Limb (tissue), 2 donors: ENCODE results near the gene ACAA2.
"Not testable (repeated sequence)": the region's sequence is repeated elsewhere in the genome, so short reads cannot be mapped to it uniquely, and the experiment has no call there.

Source experiments
- DNase-seq, 2 donors: peaks; one replicate each; pipeline ENCODE4 v3.0.0-alpha.2; 2016; ENCODE audit errors: extremely low spot score in 2 of 2

The ACAA2 gene

DNA sequence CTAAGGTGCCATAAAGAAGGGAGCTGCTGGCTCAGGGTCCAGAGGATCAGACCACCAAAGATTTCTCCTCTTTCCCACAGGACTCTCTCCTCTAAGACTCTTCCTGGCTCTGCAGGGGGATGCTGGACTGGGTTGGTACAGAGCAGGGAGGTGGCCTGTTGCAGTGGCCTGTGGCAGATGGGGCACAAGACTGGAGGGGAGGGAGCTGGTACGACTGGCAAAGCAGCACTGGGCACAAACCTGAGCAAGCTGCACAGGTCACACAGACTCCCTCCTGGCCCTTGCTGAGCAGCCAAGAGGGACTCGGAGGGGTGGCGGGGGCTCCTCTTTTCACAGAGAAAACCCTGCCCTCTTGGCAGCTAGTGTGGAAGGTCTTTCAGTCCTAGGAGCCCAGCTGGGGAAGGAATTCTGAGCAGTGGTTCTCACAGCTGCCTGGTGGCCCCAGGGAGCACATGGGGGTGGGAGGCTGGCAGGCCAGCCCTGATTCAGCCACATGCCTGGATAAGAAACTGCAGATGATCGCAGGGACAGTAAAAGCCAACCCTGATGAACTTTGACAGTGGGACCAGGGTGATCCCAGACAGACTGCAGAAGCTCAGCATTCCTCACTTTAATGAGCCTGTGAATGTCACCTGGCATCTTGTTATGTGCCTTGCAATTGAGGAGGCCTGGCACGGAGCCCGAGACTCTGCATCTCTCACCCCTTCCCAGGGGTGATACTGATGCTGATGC lies 32.5 kb upstream of the ACAA2 start:
- peak in 1 of 2 donors; percentile 19 for DNase-seq

DNA sequence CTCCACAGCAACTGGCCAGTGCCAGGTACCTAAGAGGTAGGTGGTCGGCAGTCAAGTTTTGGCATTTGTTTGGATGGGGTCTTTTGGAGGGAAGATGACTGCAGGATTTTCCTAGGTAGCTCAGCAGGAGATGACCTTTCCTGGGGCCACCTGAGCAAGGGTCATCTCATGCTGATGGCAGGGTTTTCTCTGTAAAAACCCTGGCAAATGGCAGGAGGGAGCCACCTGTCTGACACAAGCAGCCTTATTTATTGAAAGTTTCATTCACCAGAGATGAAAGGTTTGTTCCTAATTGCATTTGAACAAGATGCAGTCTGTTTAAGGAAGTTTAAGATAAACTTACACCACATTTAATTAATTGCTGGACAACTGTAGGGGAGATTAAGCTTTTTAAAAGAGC lies 31.6 kb upstream of the ACAA2 start:
- DNase-seq: no peak

DNA sequence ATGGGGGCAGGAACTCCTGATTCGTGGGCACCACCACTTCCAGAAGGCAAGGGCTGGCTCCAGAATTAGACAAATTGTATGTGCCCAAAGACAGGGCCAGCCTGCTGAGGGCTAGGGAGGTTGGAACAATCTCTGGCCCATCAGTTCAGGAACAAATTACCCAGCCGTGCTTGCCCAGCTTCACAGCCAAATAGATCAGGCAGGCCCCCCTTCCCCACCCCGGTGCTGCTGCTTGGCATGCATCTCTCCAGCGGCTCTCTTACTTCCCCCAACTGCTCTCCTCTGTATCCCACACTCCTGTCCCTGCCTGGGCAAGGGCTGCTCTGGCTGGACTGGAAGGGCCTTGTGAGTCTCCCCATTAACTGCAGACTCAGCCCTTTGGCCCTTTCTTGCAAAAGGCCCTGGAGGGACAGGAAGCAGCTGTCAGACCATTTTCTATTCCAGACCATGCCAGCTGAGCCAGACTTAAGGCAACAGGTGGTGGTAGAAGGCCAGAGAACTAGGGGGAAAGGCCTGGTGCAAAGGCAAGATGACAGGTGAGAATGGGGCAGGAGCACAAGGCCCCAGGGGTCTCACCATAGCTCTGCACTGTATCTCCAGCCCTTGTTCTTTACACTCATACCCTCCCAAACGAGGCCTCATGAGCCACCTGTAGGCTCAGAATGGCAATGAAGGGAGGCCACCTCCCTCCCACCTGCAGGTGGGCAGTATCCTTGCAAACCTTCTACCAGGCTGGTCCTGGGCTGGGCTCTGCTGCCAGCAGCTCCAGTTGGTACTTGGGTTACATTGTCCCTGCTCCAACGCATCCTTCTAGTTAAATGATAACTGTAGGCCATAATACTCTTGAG lies 30.7 kb upstream of the ACAA2 start:
- DNase-seq: peak in 1 of 2 donors; percentile 15

DNA sequence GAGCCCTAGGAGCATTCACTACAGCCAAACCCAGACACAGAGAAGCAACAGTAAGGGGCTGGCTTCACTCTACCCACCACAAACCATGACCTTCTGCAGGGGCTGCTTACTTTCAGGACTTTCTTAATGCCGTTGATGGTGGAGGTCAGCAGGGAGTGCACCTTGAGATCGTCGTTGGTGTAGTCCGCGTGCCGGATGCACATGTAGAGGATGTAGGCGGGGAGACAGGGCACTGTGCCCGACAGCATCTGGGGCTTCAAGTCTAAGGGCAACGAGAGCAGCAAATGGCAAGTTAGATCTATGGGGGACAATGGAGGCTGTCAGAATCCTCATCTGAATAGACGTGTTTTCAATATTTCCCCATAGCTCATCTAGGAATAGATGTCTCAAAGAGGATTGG lies 29.8 kb upstream of the ACAA2 start:
- no peak for DNase-seq

DNA sequence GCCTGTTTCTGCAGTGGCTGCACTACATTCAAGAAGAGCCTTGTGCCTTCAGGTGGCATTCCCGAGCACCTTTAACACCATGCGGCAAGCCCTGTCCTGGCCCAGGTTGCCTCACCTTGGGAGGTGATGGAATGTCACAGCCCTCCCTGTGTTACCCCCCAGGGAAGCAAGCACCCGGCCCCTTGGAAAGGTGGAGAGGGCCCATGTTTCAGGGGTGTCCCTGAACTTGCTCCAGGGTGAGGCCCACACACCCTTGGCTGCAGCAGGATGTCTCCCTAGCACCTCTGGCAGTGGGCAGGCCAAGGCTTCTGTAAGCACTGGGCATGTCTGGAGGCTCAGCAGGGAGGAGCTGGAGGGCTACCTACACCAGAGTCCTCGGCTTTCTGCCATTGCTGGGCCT lies 29.3 kb upstream of the ACAA2 start:
- DNase-seq: no peak

DNA sequence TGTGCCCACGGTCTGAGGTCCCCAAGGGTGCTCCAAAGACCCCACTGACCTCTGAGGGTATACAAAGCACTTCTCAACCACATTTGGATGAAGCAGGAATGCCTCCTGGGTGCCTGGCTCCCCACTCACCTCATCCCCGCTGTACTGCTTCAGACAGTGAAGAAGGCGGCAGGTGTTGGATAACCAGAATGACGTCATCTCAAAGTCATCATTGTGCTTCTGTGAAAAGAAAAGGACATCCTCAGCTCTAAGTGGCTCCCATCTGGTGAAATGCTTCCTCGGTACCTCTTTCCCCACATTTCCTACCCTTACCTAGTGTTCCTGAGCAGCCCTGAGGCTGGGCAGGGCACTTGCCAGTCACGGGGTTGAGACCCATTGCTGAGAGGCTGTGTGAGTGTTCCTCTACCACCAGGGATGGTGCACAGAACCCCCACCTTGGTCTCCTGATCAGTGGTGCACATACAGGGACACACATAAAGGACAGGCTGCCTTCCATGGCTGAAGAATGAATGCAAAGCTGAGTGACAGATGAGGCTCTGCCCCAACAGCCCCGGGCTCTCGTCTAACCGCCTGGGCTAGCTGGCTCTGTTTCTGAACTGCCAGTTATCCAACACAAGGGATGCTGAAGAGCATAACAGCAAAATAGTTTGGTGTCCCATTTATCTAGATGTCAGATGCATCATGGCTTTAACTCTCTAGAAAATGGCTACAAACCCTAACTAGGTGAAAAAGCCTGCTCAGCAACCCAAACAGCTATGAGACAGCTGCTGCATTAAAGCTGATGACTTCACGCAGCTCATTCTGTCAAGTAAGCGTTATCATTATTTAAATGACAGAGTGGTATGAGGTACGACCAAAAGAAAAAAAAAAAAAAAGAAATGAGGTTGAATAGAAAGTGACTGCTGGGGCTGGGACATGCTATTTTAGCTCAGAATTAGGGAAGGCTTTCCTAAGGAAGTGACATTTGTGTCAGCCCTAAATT lies 28.2 kb upstream of the ACAA2 start:
- DNase-seq: no peak

DNA sequence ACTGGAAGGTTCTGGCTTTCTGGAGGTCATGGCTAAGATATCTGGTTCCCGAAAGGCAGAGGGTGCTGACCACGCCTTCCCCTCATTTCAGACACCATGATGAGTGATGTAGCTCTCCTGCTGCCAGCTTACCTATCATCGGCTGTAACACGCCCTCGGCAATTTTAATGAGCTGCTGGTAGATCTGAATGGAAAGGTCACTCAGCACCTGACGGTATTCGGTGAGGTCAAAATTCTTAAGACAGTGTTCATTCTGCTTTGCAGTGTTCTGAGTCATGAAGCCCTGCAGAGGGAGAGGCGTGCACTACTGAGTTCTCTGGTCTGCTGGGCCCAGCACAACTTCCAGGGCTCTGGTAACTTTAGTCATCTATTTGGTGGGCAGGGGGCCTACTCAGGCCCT lies 25.7 kb upstream of the ACAA2 start:
- no peak for DNase-seq

DNA sequence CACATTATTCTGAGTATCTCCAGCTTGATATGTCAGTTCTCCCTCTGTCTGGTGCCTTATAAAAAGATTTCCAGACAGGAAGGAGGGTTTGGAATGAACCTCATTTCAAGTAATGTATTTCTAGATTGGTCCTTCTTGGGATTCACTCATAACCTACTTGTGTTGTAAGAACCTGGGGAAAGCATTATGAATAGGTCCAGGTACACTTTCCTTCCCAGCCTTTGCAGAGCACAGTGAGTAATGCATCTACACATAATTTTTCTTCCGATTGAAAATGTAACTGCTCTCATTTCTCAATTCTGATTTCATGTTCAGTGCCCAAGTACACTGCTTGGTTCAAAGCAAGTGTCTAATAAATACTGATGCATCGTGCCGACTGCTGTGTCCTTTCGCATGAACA lies 25.0 kb upstream of the ACAA2 start:
- DNase-seq: no peak

DNA sequence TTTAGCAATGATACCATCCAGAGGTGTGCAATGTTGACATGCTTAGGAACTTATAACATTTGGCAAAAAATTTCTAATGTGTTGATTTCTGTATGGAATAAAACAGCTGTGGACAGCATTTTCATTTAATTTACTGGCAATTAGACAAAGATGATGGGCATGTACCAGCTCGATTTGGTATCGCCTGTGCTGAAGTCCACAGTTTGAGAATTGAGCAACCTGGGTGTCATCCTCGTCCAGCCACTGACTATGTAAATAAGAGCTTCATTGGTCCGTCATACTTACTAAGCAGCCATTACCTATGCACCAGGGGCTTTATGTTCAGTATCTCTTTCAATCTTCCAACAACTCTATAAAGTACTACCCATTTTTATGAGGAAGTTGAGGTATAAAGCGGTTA lies 24.6 kb upstream of the ACAA2 start:
- DNase-seq: no peak

DNA sequence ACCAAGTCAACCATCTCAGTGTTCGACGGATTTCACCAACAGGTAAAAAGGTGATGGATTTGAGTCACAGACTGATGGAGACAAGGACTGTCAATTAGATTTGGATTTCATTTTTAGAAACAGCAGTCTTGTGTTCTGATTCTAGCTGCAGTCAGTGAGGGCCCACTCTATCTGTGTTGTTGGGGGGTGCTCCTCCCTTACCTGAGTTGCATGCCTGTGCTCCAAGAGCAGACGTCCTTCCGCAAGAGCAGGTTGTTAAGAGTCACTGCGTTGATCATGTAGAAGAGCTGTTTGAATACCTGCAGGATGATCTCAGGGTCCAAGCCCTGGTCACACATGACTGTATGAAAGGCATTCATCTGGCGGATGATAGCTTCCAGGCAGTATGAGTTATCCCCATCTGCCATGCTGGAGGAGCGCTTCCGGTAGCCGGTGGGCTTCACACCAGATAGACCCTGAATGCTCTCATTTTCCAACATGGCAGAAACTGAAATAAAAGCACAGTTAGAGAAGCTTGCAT lies 24.0 kb upstream of the ACAA2 start:
- not testable (repeated sequence) for DNase-seq

DNA sequence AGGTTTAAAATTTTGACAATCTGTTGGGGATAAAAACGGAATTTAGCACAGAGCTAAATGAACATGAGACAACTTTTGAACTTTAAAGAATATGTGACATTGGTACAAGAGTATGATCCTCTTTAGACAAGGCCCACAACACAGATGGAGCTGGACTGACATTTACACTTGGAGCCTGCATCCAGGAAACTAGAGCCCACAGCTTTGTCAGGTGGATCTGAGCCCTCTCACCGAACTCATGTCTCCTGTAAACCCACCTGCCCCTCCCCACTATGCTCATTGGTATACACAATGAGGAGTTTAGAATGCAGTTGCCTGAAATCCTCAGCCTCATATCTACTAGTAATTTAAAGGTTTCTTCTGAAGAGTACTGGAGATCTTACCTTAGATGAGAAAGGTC lies 22.1 kb upstream of the ACAA2 start:
- DNase-seq: no peak

DNA sequence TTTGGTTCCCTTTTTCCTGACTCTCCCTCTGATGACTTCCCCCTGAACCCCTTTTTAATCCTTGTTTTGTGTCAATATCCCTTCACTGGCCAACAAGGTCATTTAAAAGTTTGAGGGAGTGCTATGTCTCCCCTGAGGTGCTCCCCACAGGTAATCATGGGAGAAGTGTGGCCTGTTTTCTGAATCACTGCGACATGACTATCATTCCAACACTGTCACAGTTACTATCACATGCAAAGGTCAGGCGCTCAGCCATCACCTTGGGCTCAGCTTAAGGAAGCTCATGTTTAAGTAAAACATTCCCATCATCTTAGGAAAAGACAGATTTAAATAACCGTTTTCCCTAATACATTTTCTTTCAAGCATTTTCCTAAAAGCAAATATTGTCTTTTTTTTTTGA lies 20.9 kb upstream of the ACAA2 start:
- DNase-seq: no peak

DNA sequence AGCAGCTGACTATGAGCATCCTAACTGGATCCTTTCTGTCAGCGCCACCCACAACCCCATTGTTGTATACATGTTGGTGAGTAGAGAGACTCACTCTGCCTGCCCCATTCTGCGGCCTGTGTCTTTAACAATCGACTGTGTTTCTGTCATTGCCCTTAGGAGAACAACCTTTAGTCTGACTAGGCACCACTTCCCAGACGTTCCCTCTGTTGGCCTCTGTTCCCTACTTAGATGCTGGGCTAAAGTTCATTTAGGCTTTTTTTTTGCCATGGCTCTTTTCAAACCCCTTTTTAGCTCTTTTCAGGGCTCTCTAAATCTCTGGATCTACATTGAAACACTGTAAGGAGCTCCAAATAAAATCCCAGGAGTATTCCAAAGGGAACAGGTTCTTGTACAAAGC lies 20.5 kb upstream of the ACAA2 start:
- no peak for DNase-seq

DNA sequence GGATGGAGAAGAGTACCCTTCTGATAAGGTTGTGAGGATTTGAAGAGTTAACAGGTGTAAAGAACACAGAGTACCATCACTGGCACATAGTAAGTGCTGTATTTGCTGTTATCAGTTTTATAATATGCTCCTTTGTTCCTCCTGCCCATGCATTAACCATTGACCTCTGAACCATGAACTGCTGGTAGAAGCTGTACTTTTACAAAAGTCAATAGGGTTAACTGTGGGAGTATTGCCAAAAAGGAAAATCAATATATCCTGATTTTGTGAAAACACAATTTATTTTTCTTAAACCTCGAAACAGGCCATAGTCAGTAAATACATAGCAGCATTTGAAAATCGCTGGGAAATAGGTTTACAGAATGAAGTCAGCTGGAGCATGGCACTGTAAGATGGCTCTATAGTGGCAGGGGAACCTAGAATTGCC lies 18.9 kb upstream of the ACAA2 start:
- no peak for DNase-seq

DNA sequence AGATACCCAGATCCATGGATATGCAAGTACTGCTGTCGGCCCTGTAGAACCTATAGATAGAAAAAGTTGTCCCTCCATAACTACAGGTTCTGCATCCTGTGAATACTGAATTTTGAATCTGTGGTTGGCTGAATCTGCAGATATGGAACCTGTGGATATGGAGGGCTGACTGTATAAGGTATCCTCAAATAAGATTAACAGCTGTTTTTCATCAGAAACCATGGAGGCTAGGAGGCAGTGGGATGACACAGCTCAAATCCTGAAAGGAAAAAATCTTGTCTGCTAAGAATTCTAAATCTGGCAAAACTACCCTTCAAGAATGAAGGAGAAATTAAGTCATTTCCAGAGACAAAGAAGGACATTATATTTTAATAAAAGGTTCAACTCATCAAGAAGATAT lies 14.7 kb upstream of the ACAA2 start:
- DNase-seq: no peak

DNA sequence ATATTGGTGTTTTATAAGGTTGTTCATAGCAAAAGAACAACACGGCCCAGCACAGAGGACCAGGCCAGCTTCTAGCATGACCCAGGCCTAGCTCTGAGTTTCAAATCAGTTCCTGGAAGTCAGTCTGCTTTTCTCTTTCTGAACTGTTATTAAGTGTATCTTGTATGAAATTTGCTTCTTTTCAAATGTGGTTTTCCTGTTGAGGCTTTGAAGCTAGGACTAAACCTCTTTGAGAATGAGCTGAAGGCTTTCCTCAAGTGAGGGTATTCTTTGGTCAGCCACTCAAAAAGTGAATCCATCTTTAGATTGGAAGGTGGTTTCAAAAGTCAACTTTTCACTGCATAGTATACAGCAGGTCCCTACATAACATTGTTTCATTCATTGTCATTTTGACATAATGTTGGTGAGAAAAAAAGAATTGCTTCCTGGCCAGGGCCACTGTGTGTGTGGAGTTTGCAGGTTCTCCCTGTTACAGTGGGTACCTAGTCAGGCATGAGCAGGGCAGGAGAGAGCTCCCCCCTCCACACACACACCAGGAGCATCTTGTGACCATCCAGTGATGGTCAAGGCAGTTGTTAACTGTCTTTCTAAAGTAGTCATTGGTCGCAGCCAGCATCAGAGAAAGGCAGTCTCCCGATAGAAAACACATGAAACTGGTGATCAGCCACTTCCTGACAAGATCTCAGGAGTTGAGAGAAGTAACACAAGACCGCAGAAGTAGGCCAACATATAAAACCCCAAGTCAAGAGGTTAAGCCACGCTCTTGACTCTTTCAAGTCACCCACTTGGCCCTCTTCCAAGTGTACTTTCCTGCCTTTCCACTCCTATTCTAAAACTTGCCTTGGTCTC lies 6.7 kb upstream of the ACAA2 start:
- no peak for DNase-seq

DNA sequence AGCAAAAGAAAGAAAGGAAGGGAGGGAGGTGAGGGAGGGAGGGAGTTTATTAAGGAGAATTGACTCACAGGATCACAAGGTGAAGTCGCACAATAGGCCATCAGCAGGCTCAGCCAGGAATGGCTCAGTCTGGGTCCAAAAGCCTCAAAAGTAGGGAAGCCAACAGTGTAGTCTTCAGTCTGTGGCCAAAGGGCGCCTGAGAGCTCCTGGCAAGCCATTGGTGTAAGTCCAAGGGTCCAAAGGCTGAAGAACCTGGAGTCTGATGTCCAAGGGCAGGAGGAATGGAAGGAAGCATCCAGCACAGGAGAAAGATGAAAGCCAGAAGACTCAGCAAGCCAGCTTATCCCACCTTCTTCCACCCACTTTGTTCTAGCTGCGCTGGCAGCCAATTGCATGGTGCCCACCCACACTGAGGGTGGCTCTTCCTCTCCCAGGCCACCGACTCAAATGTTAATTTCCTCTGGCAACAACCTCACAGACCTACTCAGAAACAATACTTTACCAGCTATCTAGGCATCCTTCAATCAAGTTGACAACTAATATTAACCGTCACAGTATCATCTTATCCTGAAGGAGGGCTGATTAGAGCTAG lies 5.8 kb upstream of the ACAA2 start:
- no peak for DNase-seq

DNA sequence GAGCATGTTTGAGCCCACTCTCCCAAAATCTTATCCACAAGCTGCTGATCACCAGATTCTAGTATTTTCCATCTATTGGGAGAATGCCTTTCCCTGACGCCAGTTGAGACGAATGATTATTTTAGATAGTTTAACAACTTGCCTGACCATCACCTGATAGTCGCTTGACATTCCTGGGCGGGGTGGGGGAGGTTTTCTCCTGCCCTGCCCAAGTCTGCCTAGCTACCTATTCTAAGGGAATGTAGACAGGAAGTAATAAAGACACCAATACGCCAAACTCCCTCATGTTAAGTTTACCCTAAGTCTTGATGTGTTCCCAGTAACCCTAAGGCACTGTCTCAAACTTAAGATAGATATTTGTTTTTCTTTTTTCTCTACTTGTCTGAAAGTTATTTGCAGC lies 4.6 kb upstream of the ACAA2 start:
- no peak for DNase-seq

DNA sequence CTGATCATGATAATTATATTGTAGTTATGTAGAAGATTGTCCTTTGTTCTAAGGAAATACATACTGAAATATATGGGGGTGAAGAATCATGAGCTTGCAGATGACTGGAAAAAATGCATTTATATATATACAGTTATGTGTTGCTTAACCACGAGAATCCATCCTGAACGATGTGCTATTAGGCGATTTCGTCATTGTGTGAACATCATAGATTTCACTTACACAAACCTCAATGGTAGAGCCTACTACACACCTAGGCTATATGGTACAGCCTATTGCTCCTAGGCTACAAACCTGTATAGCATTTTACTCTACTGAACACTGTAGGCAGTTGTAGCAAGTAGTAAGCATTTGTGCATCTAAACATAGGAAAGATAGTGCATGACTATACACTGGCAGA lies 2.6 kb upstream of the ACAA2 start:
- DNase-seq: no peak

DNA sequence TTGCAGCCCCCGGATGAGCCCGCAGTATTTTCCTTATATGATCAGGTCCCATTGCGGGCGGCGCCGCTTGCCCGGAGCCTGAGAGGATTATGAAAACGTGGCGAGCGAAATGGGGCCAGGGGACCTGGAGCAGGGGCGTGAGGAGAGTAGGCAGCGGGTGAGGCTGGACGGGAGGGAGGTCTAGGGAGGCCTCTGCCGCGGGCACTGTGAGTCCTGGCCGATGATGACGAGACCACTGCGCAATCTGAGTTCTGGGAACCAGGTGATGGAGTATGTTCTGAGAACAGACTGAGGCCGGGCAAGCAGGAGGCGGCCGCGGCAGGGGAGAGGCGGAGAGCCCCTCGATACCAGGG lies 790 bp upstream of the ACAA2 start:
- peak in 1 of 2 donors; percentile 47 for DNase-seq

DNA sequence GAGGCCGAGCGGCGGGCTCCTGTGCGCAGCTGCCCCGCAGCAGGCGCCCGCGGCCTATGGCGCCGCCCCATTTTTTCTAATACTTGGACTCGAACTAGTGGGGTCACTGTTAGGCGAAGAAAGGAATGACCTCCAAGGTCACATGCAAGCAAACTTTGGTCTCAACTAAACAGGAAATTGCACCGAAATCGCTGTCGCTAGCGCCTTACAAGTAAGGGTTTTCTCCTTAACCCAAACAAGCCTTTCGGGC lies 339 bp downstream of the ACAA2 start:
- peak; percentile 24 to 67 for DNase-seq
